HCT116 (cell line): ENCODE results near the gene MAP3K2. TPM values are rescaled to one million over a fixed set of nuclear protein-coding genes. Genes with fewer than 3 reads are reported as not detected.
A peak's percentile ranks its signal among the peaks of the same experiment; 100 is the strongest.

Source experiments
- ATAC-seq: fragments of 200-7000 bp; cut with Tn5 transposase; 2 replicates; pipeline ENCODE4 v1.9.1; 2020; ENCODE audit warnings: mild to moderate bottlenecking, moderate library complexity
- BruUV-seq: library from RNA; stranded (reverse); fragments of 400-500 nt; replicated peaks from 2 replicates; lab custom pipeline; 2021; lab: Mats Ljungman, UMichigan
- CTCF ChIA-PET: fragments of 300-600 bp; sonication (Branson Sonifier 250); formaldehyde crosslinking; loops from one replicate; lab custom pipeline; 2021; ENCODE audit warnings: antibody characterized with exemption; lab: Charles Lee
- POLR2A ChIA-PET: fragments of 300-600, 350-600 bp; sonication (Branson Sonifier 250); formaldehyde crosslinking; loops from one replicate; lab custom pipeline; 2021; ENCODE audit warnings: antibody characterized with exemption; lab: Charles Lee
- RAD21 ChIA-PET, 2 experiments: fragments of 300-600 bp; sonication (Branson Sonifier 250); formaldehyde crosslinking; loops; one replicate each; lab custom pipeline; 2023; ENCODE audit warnings: low total read pairs in 2 of 2; ENCODE audit not compliant: uncharacterized antibody in 2 of 2, unreplicated experiment in 2 of 2, low non-redundant PET in 1 of 2; lab: Charles Lee
- DNase-seq: peaks from one replicate; pipeline ENCODE4 v3.0.0-alpha.2; 2010; ENCODE audit warnings: low read depth, low spot score
- H2AFZ ChIP-seq: fragments of 200-600 bp; shearing (Covaris generic), sonication (generic); 2 replicates; pipeline ENCODE4 v1.6.1; 2017; ENCODE audit warnings: low read depth, mixed run types, mixed read lengths, antibody characterized with exemption, low read length; ENCODE audit not compliant: poor library complexity, severe bottlenecking
- H3K27ac ChIP-seq: 2 replicates; pipeline ENCODE4 v1.5.1; 2012; ENCODE audit warnings: low read depth, low read length
- H3K27me3 ChIP-seq: fragments of 200-600 bp; sonication (generic); 2 replicates; pipeline ENCODE4 v1.6.1; 2016; ENCODE audit warnings: mixed run types, low read length, mixed read lengths; ENCODE audit not compliant: insufficient read depth
- H3K36me3 ChIP-seq, 2 experiments: fragments of 200-500 bp in 1 of 2; fragments of 200-600 bp in 1 of 2; sonication (Bioruptor generic) in 1 of 2; sonication (generic) in 1 of 2; 2 replicates each; pipeline versions ENCODE4 v1.5.1 to v1.6.1; 2014 to 2016; ENCODE audit warnings: low read length in 2 of 2, inconsistent platforms in 1 of 2, mixed read lengths in 1 of 2, mixed run types in 1 of 2; ENCODE audit not compliant: insufficient read depth in 2 of 2, control insufficient read depth in 1 of 2
- H3K4me1 ChIP-seq, 2 experiments: fragments of 200-600 bp in 1 of 2; sonication (generic) in 1 of 2; 2 replicates each; pipeline versions ENCODE4 v1.5.1 to v1.6.1; 2012 to 2017; ENCODE audit warnings: low read length in 2 of 2, inconsistent platforms in 1 of 2, mild to moderate bottlenecking in 1 of 2, mixed read lengths in 1 of 2, mixed run types in 1 of 2, moderate library complexity in 1 of 2; ENCODE audit not compliant: insufficient read depth in 2 of 2, control insufficient read depth in 1 of 2
- H3K4me2 ChIP-seq: fragments of 200-600 bp; sonication (generic); 2 replicates; pipeline ENCODE4 v1.6.1; 2017; ENCODE audit warnings: mixed run types, low read length, mixed read lengths
- H3K4me3 ChIP-seq, 2 experiments: fragments of 200-600 bp in 1 of 2; sonication (generic) in 1 of 2; replicated peaks in 1 of 2; 2 replicates each; pipeline ENCODE4 v1.5.1; 2011 to 2016; ENCODE audit warnings: low read length in 2 of 2, control low read depth in 1 of 2, low read depth in 1 of 2, mild to moderate bottlenecking in 1 of 2, mixed read lengths in 1 of 2, mixed run types in 1 of 2
- H3K79me2 ChIP-seq: fragments of 200-600 bp; sonication (generic); 2 replicates; pipeline ENCODE4 v1.6.1; 2017; ENCODE audit warnings: mild to moderate bottlenecking, mixed run types, low read length, moderate library complexity, mixed read lengths; ENCODE audit not compliant: insufficient read depth
- H3K9ac ChIP-seq: fragments of 200-600 bp; sonication (generic); 2 replicates; pipeline ENCODE4 v1.6.1; 2016; ENCODE audit warnings: low read length, mixed read lengths
- H3K9me2 ChIP-seq: fragments of 200-600 bp; sonication (generic), shearing (Covaris generic); 2 replicates; pipeline ENCODE4 v1.6.1; 2017; ENCODE audit warnings: mixed run types, mild to moderate bottlenecking, moderate library complexity; ENCODE audit not compliant: insufficient read depth
- H3K9me3 ChIP-seq, 2 experiments: fragments of 200-500 bp in 1 of 2; fragments of 200-600 bp in 1 of 2; sonication (Bioruptor generic) in 1 of 2; sonication (generic) in 1 of 2; 2 replicates each; pipeline ENCODE4 v1.6.1; 2014 to 2017; ENCODE audit warnings: low read length in 2 of 2, mixed read lengths in 2 of 2, inconsistent platforms in 1 of 2, low read depth in 1 of 2, mild to moderate bottlenecking in 1 of 2, mixed run types in 1 of 2, moderate library complexity in 1 of 2; ENCODE audit not compliant: control insufficient read depth in 1 of 2, insufficient read depth in 1 of 2
- H4K20me1 ChIP-seq: fragments of 200-600 bp; sonication (generic), shearing (Covaris generic); 2 replicates; pipeline ENCODE4 v1.6.1; 2017; ENCODE audit warnings: mixed run types, mild to moderate bottlenecking, moderate library complexity; ENCODE audit not compliant: insufficient read depth
- EGR1 ChIP-seq: IDR thresholded peaks from 2 replicates; pipeline ENCODE4 v1.6.1; 2012; ENCODE audit warnings: low read depth
- EZH2 ChIP-seq: fragments of 200-600 bp; sonication (generic); IDR thresholded peaks from 2 replicates; pipeline ENCODE4 v1.6.1; 2017; ENCODE audit warnings: antibody characterized with exemption, mixed run types
- FOSL1 ChIP-seq: IDR thresholded peaks from 2 replicates; pipeline ENCODE4 v1.6.1; 2012; ENCODE audit warnings: low read depth
- JUND ChIP-seq: IDR thresholded peaks from 2 replicates; pipeline ENCODE4 v1.6.1; 2012
- POLR2A ChIP-seq: IDR thresholded peaks from 2 replicates; pipeline ENCODE4 v1.7.0; 2011; ENCODE audit warnings: borderline replicate concordance; ENCODE audit not compliant: insufficient read depth, insufficient read length; ENCODE audit errors: extremely low read depth
- POLR2AphosphoS5 ChIP-seq: IDR thresholded peaks from 2 replicates; pipeline ENCODE4 v1.6.1; 2011; ENCODE audit warnings: mild to moderate bottlenecking, low read depth, low read length, moderate library complexity
- RAD21 ChIP-seq: IDR thresholded peaks from 2 replicates; pipeline ENCODE4 v1.6.1; 2012; ENCODE audit warnings: low read depth, mild to moderate bottlenecking
- SRF ChIP-seq: IDR thresholded peaks from 2 replicates; pipeline ENCODE4 v1.6.1; 2012; ENCODE audit warnings: low read depth
- TCF7L2 ChIP-seq: IDR thresholded peaks from 2 replicates; pipeline ENCODE4 v1.7.0; 2011; ENCODE audit warnings: borderline replicate concordance, inconsistent platforms; ENCODE audit not compliant: insufficient read depth, insufficient read length; ENCODE audit errors: extremely low read depth
- YY1 ChIP-seq: IDR thresholded peaks from 2 replicates; pipeline ENCODE4 v1.6.1; 2011; ENCODE audit warnings: low read length, low read depth, moderate library complexity, mild to moderate bottlenecking; ENCODE audit not compliant: insufficient replicate concordance; ENCODE audit errors: extremely low read depth
- ZFX ChIP-seq: fragments of 450-650 bp; IDR thresholded peaks from 2 replicates; pipeline ENCODE4 v1.6.1; 2017
- ZNF274 ChIP-seq: fragments of 200-500 bp; sonication (Bioruptor generic); IDR thresholded peaks from 2 replicates; pipeline ENCODE4 v1.6.1; 2014; ENCODE audit warnings: mild to moderate bottlenecking, low read depth, low read length, inconsistent platforms
- intact Hi-C: fragments of 100-400 bp; cut with micrococcal nuclease; formaldehyde crosslinking; loops from 2 replicates; pipeline ENCODE4 v1.10.0; 2022
- total RNA-seq: library from RNA; stranded (reverse); gene quantifications from one replicate; pipeline ENCODE4 v1.2.1, GENCODE V29; 2021; ENCODE audit not compliant: unreplicated experiment
- TF ChIP-seq, protein P1 (sequence below): IDR thresholded peaks from 2 replicates; pipeline ENCODE4 v1.6.1; 2012; ENCODE audit warnings: low read depth
- TF ChIP-seq, protein P2 (sequence below), 3 experiments: fragments of 200-600 bp in 1 of 3; sonication (generic) in 1 of 3; IDR thresholded peaks in 2 of 3; conservative IDR thresholded peaks in 1 of 3; 2 replicates each; pipeline ENCODE4 v1.5.1; 2012 to 2017; ENCODE audit warnings: low read depth in 2 of 3, low read length in 2 of 3, antibody characterized with exemption in 1 of 3, borderline replicate concordance in 1 of 3, control low read depth in 1 of 3, mild to moderate bottlenecking in 1 of 3, mixed read lengths in 1 of 3, mixed run types in 1 of 3, moderate library complexity in 1 of 3; ENCODE audit not compliant: insufficient read depth in 1 of 3
- TF ChIP-seq, protein P3 (sequence below): IDR thresholded peaks from 2 replicates; pipeline ENCODE4 v1.6.1; 2012
- TF ChIP-seq, protein P4 (sequence below): IDR thresholded peaks from 2 replicates; pipeline ENCODE4 v1.6.1; 2012

The MAP3K2 gene
- total RNA-seq, 1 experiment from 2014 or later = 44.5 TPM

DNA sequence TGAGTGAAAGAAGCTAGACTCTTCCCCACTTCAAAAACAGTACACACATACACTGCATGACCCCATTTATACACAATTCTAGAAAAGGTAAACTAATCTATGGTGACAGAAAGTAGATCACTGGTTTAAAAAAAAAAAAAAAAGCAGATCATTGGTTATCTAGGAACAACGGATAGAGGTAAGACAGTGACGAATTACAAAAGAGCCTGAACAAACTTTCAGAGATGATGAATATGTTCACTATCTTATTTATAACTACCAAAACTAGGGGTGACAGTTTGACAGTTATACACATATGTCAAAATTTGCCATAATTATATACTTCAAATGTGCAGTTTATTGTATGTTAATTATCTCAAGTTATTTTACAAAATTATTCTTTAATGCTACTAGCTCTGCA, 27.5 kb downstream of the MAP3K2 start (continued):
- TF ChIP-seq, protein P1, sequence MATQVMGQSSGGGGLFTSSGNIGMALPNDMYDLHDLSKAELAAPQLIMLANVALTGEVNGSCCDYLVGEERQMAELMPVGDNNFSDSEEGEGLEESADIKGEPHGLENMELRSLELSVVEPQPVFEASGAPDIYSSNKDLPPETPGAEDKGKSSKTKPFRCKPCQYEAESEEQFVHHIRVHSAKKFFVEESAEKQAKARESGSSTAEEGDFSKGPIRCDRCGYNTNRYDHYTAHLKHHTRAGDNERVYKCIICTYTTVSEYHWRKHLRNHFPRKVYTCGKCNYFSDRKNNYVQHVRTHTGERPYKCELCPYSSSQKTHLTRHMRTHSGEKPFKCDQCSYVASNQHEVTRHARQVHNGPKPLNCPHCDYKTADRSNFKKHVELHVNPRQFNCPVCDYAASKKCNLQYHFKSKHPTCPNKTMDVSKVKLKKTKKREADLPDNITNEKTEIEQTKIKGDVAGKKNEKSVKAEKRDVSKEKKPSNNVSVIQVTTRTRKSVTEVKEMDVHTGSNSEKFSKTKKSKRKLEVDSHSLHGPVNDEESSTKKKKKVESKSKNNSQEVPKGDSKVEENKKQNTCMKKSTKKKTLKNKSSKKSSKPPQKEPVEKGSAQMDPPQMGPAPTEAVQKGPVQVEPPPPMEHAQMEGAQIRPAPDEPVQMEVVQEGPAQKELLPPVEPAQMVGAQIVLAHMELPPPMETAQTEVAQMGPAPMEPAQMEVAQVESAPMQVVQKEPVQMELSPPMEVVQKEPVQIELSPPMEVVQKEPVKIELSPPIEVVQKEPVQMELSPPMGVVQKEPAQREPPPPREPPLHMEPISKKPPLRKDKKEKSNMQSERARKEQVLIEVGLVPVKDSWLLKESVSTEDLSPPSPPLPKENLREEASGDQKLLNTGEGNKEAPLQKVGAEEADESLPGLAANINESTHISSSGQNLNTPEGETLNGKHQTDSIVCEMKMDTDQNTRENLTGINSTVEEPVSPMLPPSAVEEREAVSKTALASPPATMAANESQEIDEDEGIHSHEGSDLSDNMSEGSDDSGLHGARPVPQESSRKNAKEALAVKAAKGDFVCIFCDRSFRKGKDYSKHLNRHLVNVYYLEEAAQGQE = no peak
- TF ChIP-seq, protein P2, sequence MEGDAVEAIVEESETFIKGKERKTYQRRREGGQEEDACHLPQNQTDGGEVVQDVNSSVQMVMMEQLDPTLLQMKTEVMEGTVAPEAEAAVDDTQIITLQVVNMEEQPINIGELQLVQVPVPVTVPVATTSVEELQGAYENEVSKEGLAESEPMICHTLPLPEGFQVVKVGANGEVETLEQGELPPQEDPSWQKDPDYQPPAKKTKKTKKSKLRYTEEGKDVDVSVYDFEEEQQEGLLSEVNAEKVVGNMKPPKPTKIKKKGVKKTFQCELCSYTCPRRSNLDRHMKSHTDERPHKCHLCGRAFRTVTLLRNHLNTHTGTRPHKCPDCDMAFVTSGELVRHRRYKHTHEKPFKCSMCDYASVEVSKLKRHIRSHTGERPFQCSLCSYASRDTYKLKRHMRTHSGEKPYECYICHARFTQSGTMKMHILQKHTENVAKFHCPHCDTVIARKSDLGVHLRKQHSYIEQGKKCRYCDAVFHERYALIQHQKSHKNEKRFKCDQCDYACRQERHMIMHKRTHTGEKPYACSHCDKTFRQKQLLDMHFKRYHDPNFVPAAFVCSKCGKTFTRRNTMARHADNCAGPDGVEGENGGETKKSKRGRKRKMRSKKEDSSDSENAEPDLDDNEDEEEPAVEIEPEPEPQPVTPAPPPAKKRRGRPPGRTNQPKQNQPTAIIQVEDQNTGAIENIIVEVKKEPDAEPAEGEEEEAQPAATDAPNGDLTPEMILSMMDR (IDR thresholded peaks at IDR 0.05 in 2 of 3, conservative IDR thresholded peaks at IDR 0.05 in 1 of 3; ENCODE audit: borderline replicate concordance in 1 of 3, insufficient read depth in 1 of 3, low read depth in 2 of 3, low read length in 2 of 3) = no peak
- TF ChIP-seq SRF = no peak

DNA sequence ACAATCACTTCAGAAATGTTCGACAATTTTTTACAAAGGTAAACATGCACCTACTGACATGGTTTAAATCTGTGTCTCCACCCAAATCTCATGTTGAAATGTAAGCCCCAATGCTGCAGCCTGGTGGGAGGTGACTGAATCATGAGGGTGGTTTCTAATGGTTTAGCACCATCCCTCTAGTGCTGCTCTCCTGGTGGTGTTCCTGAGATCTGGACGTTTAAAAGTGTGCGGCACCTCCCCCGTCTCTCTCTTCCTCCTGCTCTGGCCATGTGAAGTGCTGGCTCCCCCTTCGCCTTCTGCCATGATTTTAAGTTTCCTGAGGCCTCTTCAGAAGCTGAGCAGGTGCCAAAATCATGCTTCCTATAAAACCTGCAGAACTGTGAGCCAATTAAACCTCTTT, 28.3 kb downstream of the MAP3K2 start:
- POLR2A ChIA-PET = no interaction called here
- Histone ChIP-seq H3K79me2 (peaks cover 48% of the 10 kb centered on the region), H3K4me2 (no peak overlapping the region), H3K9ac (no peak overlapping the region), H2AFZ (no peak overlapping the region), H3K4me1 (no peaks in the 10 kb centered on the region), H3K27ac (no peak overlapping the region), H3K9me3 (no peaks in the 10 kb centered on the region), H3K4me3 (no peak overlapping the region), H4K20me1 (peaks cover 12% of the 10 kb centered on the region; the same call in 1 of the 2 replicates), H3K9me2 (no peaks in the 10 kb centered on the region), H3K27me3 (no peaks in the 10 kb centered on the region), H3K36me3 (no peaks in the 10 kb centered on the region)
- ATAC-seq = 0 out of 2 replicates have a peak, but pooled peaks have one; percentile 32
- CTCF ChIA-PET = no interaction called here
- RAD21 ChIA-PET = no interaction called here
- intact Hi-C loops = loop anchor here (5.0 kb wide), 1 partner anchor 53 kb away; no protein-coding TSS in a partner anchor
- DNase-seq = no peak
- BruUV-seq = no TSS peak
- TF ChIP-seq RAD21 = no peak
- no peak for TF ChIP-seq ZFX
- no peak for TF ChIP-seq EZH2
- TF ChIP-seq, protein P1 = no peak
- TF ChIP-seq POLR2A = no peak
- TF ChIP-seq YY1 = no peak
- no peak for TF ChIP-seq TCF7L2
- TF ChIP-seq, protein P3, sequence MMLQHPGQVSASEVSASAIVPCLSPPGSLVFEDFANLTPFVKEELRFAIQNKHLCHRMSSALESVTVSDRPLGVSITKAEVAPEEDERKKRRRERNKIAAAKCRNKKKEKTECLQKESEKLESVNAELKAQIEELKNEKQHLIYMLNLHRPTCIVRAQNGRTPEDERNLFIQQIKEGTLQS = no peak
- TF ChIP-seq EGR1 = no peak
- TF ChIP-seq ZNF274 = no peak
- no peak for TF ChIP-seq SRF
- no peak for TF ChIP-seq POLR2AphosphoS5
- TF ChIP-seq, protein P4, sequence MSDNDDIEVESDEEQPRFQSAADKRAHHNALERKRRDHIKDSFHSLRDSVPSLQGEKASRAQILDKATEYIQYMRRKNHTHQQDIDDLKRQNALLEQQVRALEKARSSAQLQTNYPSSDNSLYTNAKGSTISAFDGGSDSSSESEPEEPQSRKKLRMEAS = no peak
- no peak for TF ChIP-seq JUND
- no peak for TF ChIP-seq FOSL1
